ENCODE measurements around the gene ZNRF2.

GRCh38 chr7:30371321-30371720 is 86.9 kb downstream of the ZNRF2 start:
- TF ChIP-seq CTCF (IDR thresholded peaks at IDR 0.05) = no peak
- no peak for TF ChIP-seq POLR2A (IDR thresholded peaks at IDR 0.05)

Data from thyroid gland (tissue), 4 donors.